Myocyte (in vitro differentiated cells): ENCODE data around the gene ASMT. TPM values are rescaled to one million over a fixed set of nuclear protein-coding genes. Genes with fewer than 3 reads are reported as not detected.
"Not testable (repeated sequence)": the region's sequence is repeated elsewhere in the genome, so short reads cannot be mapped to it uniquely, and the experiment has no call there.

Experiments used
- DNase-seq: peaks from one replicate; pipeline ENCODE4 v3.0.0-alpha.2; 2012; ENCODE audit warnings: low read depth
- polyA plus RNA-seq: library from polyadenylated mRNA; unstranded; fragments of >200 nt; gene quantifications from one replicate; pipeline ENCODE4 v1.2.1, GENCODE V29; 2012; ENCODE audit warnings: missing spikeins
- total RNA-seq: library from RNA; depleted of rRNA; stranded (reverse); fragments of >200 nt; gene quantifications from 2 replicates; pipeline ENCODE4 v1.2.3, GENCODE V29; 2014

ASMT gene, protein sequence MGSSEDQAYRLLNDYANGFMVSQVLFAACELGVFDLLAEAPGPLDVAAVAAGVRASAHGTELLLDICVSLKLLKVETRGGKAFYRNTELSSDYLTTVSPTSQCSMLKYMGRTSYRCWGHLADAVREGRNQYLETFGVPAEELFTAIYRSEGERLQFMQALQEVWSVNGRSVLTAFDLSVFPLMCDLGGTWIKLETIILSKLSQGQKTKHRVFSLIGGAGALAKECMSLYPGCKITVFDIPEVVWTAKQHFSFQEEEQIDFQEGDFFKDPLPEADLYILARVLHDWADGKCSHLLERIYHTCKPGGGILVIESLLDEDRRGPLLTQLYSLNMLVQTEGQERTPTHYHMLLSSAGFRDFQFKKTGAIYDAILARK
- not detected in 2 replicates for total RNA-seq
- 0.08 TPM for polyA plus RNA-seq

- DNase-seq: no peak
Measured at GRCh38 chrX:1614927-1615326, at the start of gene ASMT. Gene ASMT, plus strand, starts transcription at chrX:1615059. Its CDS starts 141 bp downstream, at chrX:1615200.

DNA sequence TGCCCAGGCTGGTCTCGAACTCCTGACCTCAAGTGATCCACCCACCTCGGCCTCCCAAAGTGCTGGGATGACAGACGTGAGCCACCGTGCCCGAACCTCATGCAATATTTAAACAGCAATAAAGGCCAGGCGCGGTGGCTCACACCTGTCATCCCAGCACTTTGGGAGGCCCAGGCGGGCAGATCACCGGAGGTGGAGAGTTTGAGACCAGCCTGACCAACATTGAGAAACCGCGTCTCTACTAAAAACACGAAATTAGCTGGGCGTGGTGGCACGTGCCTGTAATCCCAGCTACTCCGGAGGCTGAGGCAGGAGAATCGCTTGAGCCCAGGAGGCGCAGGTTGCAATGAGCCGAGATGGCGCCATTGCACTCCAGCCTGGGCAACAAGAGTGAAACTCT, 40.7 kb upstream of the ASMT start:
- DNase-seq: not testable (repeated sequence)

DNA sequence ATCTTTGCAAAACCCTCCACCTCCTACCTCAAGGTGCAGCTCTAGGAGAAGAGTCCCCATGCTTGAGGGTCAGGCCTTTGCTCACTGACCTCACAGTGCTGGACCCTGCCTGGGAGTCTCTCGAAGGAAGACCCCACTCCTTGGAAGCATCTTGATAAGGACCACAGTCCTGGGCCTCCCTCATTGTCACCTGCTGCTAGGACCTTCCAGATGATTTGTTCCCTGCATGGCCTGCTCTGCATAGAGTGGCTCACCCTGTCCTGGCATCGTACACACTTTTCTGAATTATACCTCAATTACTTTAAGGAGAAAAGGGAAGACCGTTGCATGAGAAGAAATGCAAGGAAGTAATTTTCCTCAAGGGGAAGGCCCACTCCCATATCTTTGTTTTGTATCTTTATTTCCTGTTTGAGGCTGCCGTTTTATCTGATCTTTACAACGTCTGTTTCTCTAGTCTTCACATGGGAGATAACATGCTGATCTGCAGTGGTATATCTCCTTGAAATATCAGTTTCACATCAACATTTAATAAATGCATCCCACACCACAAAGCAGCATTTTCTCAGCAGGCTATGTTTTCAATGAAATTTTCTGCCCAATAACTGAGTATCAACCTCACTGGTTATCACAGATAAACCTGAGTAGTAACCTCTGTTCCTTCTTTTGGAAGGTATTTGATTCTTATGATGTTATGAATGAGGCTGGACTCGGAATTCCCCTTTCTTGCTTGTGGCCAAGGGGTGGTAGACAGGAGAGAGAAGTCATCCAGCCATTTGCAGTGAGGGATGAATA, 38.5 kb upstream of the ASMT start:
- no peak for DNase-seq

GRCh38 chrX:1577845-1578244, 37.0 kb upstream of the ASMT start:
- no peak for DNase-seq

DNA sequence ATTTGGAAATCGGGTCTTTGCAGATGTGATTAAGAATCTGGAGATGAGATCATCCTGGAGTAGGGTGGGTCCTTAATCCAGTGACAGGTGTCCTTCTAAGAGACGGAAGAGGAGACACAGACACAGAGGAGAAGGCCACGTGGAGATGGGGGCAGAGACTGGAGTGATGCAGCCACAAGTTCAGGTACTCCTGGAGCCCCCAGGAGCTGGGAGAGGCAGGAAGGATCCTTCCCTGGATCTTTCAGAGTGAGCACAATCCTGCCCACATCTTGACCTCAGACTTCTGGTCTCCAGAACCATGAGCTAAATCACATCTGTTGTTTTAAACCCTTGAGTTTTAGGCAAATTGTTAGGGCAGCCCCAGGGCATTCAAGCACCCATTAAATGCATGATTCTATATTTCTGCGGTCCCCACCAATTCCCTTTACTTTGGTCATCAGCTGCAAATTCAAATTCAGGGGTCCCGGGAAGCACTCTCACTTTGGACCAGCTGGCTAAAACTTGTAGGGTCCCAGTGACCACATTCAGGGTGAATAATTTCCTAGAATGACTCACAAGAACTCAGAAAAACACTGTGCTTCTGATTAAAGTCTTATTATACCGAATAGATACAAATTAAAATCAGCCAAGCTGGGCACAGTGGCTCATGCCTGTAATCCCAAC, 36.2 kb upstream of the ASMT start:
- DNase-seq: no peak

DNA sequence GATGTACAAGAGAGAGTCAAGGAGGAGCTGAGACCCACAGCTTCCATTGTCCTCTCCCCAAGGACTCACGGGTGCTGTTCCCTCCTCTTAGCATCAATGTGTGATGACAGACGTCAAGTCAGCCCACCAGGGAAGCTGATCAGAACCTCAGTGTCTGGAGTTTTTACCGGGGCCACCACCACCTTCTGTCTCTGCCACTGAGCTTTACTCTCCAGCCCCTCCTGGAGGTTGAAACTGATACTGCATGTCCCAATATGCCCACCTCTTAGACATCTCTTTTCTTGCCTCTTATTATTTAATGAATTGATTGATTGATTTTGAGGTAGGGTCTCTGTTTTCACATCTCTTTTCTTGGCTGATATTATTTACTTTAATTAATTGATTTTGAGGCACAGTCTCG, 33.7 kb upstream of the ASMT start:
- peak; percentile 55 for DNase-seq

GRCh38 chrX:1582686-1583437, 32.0 kb upstream of the ASMT start:
- DNase-seq: no peak

- DNase-seq: no peak
Measured at GRCh38 chrX:1584237-1585011, 30.4 kb upstream of the ASMT start.

GRCh38 chrX:1587161-1587560, 27.7 kb upstream of the ASMT start:
- DNase-seq: no peak

DNA sequence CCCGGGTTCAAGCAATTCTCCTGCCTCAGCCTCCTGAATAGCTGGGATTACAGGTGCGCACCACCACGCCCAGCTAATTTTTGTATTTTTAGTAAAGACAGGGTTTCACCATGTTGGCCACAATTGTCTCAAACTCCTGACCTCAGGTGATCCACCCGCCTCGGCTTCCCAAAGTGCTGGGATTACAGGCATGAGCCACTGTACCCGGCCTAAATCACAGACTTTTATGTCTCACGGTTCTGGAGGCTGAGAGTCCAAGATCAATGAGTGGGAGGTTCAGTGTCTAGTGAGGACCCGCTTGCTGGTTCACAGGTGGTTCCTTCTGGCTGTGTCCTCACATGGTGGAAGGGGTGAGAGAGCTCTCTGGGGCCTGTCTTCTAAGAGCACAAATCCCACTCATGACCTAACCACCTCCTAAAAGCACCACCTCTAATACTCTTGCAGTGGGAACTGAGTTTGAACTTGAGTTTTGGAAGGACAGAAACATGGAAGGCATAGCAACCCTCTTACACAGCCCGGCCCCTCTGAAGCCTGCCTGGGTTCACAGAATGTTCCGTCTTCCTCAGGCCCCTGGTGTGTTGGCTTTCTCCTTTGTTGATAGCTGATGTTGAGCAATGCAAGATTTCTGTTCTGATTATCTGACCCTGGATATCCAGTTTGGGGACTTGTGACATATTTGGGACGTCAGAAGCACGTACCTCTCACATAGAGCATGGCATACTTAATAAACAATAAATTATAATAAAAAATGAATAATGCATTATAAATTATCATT, 25.3 kb upstream of the ASMT start:
- no peak for DNase-seq

DNA sequence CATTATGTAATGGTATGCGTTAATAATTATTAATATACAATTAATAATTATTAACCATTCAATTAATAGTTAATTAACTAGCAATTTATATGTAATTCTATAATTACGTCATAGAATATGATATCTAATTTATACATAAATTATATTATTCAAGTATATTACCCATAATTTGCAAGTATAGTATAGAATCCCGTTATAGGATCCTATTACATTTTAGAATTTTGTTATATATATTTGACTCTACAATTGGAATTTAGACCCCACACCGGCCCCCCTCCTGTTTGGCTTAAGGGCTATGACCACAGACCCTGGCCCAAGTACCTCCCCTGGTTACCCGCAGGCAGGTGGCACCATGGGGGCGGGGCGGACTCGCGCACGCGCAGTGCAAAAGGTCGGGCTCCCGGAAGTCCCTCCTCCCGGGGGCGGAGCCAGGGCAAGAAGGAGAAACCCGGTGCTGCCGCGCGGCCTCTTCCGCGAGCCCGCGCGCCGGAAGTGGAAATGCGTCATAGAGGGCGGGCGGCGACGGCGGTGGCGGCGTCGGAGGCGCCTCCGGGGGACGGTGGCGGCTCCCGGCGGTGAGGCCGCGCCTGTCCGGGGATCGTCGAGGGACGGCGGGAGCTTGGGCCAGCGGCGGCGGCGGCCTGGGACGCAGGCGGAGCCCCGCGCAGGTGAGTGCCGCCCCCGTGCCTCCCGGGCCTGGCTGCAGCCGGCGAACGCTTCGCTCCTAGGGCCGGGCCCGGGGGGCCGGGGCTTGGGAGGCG, 23.6 kb upstream of the ASMT start, which contains the start of gene AKAP17A:
Gene AKAP17A (plus strand): TSS at position 503 of the 761 bp plus-strand sequence. CDS start 1,859 bp downstream, outside the sequence.
- DNase-seq: peak; percentile 97

GRCh38 chrX:1591863-1592469, 22.9 kb upstream of the ASMT start:
- no peak for DNase-seq

GRCh38 chrX:1592470-1593142, 22.3 kb upstream of the ASMT start:
- no peak for DNase-seq

DNA sequence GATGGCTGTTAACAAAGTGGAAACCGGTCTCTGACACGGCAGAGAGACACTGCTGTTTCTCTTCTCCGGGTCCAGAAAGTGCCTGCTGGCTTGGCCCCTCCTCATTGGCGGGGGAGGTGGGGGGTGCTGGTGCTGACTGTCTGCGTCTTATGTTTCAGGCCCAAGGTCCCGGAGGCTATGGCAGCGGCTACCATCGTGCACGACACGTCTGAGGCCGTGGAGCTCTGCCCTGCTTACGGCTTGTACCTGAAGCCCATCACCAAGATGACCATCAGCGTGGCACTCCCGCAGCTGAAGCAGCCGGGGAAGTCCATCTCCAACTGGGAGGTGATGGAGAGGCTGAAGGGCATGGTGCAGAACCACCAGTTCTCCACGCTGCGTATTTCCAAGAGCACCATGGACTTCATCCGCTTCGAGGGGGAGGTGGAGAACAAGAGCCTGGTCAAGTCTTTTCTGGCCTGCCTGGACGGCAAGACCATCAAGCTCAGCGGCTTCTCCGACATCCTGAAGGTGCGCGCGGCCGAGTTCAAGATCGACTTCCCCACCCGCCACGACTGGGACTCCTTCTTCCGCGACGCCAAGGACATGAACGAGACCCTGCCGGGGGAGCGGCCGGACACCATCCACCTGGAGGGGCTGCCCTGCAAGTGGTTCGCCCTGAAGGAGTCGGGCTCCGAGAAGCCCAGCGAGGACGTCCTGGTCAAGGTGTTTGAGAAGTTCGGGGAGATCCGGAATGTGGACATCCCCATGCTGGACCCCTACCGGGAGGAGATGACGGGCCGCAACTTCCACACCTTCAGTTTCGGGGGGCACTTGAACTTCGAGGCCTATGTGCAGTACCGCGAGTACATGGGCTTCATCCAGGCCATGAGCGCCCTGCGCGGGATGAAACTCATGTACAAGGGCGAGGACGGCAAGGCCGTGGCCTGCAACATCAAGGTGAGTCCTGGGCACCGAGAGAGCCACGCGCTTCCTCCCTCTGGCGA, 21.3 kb upstream of the ASMT start:
- DNase-seq: no peak

DNA sequence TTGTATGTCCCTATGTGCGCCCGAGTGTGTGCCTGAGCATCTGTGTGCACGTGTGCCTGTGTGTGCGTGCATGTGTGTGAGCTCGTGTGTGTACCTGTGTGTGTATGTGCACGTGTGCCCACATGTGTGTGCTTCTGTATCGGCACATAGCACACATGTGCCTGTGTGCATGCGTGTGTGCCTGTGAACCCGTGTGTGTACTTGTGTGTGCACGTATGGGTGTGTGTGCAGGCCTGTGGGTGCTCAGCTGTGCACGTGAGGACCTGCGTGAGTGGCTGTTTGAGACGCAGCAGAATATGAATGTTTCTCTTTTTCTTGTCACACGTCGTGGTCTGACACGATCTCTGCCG, 19.2 kb upstream of the ASMT start:
- no peak for DNase-seq

- DNase-seq: no peak
Measured at GRCh38 chrX:1596676-1597344, 18.0 kb upstream of the ASMT start.
